Measurements from ENCODE around the gene PAK6.

PAK6 gene

GRCh38 chr15:40241269-40242212 lies 2.7 kb downstream of the PAK6 start:
- no peak for DNase-seq (ENCODE audit: low read depth)

- DNase-seq (ENCODE audit: low read depth) = no peak
These were observed 3.3 kb downstream of the PAK6 start for GRCh38 chr15:40242213-40242599.

GRCh38 chr15:40242601-40243000 lies 3.7 kb downstream of the PAK6 start:
- DNase-seq (ENCODE audit: low read depth) = no peak

GRCh38 chr15:40243126-40243810 lies 4.4 kb downstream of the PAK6 start:
- no peak for DNase-seq (ENCODE audit: low read depth)

GRCh38 chr15:40244961-40245523 lies 6.2 kb downstream of the PAK6 start:
- DNase-seq (ENCODE audit: low read depth) = no peak

- no peak for DNase-seq (ENCODE audit: low read depth)
These were observed 7.0 kb downstream of the PAK6 start for GRCh38 chr15:40245666-40246450.

GRCh38 chr15:40246496-40247280 lies 7.8 kb downstream of the PAK6 start:
- DNase-seq (ENCODE audit: low read depth) = no peak

GRCh38 chr15:40247406-40247971 lies 8.6 kb downstream of the PAK6 start:
- DNase-seq (ENCODE audit: low read depth) = no peak

- DNase-seq (ENCODE audit: low read depth) = no peak
These were observed 9.3 kb downstream of the PAK6 start for GRCh38 chr15:40248006-40248783.

- no peak for DNase-seq (ENCODE audit: low read depth)
These were observed 10.8 kb downstream of the PAK6 start for GRCh38 chr15:40249477-40250303.

- DNase-seq (ENCODE audit: low read depth) = no peak
These were observed 11.4 kb downstream of the PAK6 start for GRCh38 chr15:40250304-40250656.

GRCh38 chr15:40250771-40251483 lies 12.1 kb downstream of the PAK6 start:
- DNase-seq (ENCODE audit: low read depth) = no peak

- no peak for DNase-seq (ENCODE audit: low read depth)
These were observed 12.8 kb downstream of the PAK6 start for GRCh38 chr15:40251486-40252140.

GRCh38 chr15:40252141-40252437 lies 13.2 kb downstream of the PAK6 start:
- DNase-seq (ENCODE audit: low read depth) = no peak

GRCh38 chr15:40252438-40253166 lies 13.7 kb downstream of the PAK6 start:
- DNase-seq (ENCODE audit: low read depth) = no peak

- no peak for DNase-seq (ENCODE audit: low read depth)
These were observed 14.4 kb downstream of the PAK6 start for GRCh38 chr15:40253167-40253790.

- no peak for DNase-seq (ENCODE audit: low read depth)
These were observed 15.6 kb downstream of the PAK6 start for GRCh38 chr15:40254452-40254851.
